Stimulated activated CD4-positive, alpha-beta T cell treated with anti-CD3 and anti-CD28 coated beads, TNF-alpha, amount 100 ng/mL, for 24 hours (primary cell): ENCODE data around the gene ITGA1.
"Not testable (repeated sequence)": the region's sequence is repeated elsewhere in the genome, so short reads cannot be mapped to it uniquely, and the experiment has no call there.

Source experiments
- DNase-seq, 3 experiments: peaks; one replicate each; pipeline ENCODE4 v3.0.0-alpha.2; 2020; ENCODE audit warnings: low read depth in 3 of 3

The ITGA1 gene

DNA sequence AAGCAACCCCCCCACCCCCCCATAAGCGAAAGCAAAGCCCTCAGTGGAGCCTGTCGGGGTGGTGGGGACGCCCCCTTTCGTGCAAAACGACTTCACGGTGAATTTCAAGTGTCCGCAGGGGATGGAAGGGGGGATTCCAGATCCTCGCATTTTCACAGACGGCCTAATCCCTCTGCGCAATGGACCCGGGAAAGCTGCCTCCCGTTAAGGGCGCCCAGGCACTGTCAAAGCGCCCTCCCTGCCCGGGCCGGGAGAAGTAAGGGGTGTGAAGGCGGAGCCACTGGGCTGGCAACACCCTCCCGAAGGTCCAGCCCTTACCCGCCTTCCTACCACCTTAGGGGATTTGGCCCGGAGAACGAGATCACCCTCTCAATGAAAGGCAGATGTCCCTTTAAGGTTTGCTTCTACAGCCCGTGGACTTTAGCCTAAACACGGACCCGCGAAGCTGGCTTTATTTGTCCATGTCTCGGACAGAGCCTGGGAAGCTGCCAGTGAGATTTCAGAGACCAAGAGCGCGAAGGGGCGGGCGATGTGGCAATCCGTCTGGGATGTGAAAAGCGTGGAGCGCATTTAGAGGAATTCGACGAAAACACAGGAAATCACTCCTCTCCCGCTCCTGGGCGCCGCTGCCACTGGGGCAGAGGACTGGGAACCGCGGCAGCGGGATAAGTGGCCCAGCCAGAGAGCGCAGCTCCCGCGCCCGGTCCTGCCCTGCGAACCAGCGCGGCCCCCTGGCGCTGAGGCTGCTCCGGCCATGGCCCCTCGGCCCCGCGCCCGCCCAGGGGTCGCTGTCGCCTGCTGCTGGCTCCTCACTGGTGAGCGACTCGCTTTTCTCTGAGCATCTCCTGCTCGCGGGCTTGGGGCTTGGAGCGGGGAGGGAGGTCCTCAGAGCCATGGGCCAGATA lies at the start of gene ITGA1, which contains the start of gene PELO:
ITGA1 (plus strand) TSS at position 317 of the 905 bp plus-strand sequence; CDS start at position 755, 438 bp downstream.
PELO (plus strand) TSS at position 317 of the 905 bp plus-strand sequence. CDS start 12,479 bp downstream, outside the sequence.
- DNase-seq: peak in 2 of 3 experiments; percentile 38 to 46

DNA sequence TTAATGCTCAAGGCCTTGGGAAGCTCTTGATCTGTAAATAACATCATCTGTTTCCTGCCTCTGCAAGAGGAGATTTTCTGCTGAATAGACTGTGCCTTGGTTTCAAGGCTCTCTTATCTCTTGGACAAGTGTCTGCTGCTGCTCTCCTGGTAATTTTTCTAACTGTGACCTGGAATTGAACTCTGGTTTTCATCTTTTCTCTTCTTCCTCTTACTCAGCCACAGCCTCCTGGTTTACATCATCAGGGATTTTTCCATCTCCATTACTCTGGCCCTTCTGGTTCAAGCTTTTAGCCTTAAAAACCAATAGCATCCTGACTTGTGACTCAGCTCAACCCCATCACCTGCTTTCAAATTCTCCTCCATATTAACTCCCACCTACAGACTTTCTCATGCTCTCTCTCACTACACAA lies 49.6 kb upstream of the ITGA1 start:
- no peak for DNase-seq

DNA sequence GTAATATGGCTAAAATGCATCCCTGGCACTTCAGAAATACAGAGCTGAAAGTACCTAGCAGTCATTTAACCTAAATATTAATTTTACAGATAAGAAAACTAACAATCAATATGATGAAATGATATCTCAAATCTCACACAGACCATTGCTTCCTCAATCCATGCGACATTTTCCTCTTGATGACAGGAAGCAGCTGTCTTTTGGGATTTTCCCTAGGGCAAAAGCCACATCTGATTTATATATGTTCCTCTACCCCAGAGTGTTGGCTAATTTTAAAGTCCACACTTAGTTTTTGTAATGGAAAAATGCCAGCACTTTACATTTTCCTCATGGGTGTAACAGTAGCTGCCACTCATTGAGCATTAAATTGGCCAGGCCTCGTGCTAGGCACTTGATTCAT lies 47.7 kb upstream of the ITGA1 start:
- no peak for DNase-seq

DNA sequence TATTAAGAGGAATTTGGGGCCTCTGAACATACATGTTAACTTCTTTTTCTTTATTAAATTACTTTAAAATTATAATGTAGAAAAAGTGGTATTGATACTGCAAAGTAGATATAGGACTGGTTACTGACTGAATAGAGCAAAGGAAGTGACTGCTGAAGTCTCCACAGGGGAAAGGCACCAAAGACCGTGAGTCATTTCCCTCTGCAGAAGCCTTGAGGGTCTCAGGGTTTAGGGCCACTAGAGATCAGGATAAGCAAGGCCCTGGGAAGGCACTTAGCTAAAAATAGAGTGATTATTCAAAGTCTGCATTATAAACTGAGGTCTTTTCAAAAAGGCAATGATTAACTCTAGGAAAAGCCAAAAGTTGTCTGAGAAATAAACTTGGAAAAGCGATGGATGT lies 44.7 kb upstream of the ITGA1 start:
- no peak for DNase-seq

DNA sequence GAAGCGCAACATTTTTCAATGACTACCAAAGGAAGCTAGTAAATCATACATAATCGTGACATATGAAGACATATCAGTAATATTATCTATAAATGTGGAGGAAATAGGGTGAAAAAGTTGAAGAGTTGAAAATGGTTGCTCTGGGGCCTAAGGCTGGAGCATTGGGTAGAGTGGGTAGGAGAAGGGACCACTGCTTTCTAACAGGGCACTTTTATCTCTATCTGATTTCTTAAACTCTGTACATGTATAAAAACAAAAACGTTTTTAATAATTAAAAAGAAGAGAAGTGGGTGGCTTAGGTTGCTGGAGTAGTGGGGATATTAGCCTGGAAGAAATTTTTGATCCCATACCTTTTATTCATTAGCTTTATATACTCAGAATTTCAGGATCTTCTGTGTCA lies 44.2 kb upstream of the ITGA1 start:
- DNase-seq: no peak

DNA sequence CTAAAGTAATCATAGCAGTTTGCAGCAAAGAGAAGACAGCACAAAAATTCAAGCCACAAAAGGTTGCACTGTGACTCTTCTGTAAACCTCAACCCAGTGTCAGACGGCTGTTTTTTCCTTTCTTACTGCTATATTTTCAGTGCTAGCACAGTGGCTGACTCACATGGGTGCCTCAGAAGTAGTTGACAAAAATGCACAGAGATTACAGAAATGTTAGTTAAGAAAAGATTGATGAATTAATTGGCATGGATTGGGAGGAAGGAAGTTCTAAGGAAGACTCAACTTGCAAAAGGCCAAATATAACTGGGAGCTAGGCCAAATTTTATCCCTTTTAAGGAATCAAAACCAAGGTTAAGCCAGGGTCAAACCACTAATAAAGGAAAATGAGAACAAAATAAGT lies 43.7 kb upstream of the ITGA1 start:
- DNase-seq: peak in 1 of 3 experiments; percentile 38

DNA sequence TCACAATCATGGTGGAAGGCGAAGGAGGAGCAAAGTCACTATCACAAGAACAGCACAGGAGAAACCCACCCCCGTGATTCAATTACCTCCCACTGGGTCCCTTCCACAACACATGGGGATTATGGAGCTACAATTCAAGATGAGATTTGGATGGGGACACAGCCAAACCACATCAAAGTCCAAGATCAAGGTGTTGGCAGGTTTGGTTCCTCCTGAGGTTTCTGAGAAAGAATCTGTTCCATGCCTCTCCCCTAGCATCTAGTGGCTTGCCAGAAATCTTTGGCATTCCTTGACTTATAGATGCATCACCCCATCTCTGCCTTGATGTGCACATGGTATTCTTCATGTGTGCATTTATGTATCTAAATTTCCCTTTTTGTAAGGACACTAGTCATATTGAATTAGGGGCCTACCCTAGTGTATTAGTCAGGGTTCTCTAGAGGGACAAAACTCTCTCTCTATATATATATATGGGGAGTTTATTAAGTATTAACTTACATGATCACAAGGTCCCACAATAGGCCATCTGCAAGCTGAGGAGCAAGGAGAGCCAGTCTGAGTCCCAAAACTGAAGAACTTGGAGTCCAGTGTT lies 42.8 kb upstream of the ITGA1 start:
- DNase-seq: not testable (repeated sequence)

DNA sequence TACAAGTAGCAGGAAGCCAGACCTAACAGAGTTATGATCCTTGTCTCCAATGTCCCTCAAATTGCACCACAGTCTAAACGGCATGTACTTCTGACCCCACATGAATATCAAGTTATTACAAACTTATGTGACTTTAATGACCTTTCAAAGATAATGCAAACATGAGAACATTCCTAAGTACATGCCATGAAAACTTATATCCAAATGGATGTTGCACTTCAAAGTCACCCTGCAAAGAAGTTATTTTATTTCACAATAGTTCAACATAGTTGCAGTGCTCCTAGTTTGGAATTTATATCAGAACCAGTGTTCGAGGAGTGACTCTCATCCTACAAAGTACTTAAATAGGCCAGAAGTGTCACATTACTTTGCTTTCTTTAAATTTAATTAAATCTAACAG lies 41.2 kb upstream of the ITGA1 start:
- no peak for DNase-seq

DNA sequence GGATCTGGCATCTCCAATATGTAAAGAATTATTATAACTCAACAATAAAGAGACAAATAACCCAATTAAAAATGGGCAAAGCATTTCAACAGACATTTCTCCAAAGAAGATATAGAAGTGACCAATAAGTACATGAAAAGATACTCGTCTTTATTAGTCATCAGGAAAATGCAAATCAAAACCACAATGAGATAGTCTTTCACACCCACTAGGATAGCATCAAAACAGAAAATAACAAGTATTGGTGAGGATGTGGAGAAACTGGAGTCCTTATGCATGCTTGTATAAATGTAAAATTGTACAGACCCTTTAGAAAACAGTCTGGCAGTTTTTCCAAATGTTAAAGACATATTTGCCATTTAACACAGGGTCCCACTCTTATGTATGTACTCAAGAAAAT lies 39.1 kb upstream of the ITGA1 start:
- no peak for DNase-seq

DNA sequence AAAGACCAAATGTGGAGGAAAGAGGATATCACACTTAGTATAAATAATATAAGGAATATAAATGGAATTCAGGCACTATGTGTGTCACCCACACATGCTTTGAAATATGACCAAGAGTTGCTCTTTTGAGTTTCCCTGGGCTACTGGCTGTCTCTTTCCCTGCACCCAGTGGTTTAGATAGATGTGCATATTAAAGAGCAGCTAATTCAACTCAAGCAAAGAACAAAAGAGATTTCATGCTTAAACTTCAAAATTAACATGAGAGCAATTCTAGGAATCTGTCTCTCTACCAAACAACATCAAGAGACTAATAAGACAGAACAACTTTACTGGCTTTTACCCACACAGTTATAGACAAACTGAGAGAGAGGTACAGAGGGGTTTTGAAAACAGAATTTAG lies 38.0 kb upstream of the ITGA1 start:
- no peak for DNase-seq

DNA sequence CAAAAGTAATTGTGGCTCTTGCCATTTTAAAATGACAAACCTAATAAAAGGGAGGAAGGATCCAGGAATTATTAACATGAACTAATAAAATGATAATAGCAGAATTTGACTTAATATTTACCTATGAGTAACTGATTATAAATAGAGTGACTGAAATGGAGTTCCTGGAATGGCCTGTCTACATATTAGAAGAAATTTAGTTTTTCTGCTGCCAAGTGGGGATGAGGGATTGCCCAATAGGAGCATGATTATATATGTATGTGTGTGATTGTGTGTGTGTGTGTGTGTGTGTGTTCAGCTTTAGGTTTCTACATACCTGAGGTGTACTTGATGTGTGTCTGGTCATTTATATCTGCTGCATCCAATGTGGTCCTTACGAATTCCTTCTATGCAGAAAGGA lies 36.6 kb upstream of the ITGA1 start:
- no peak for DNase-seq

DNA sequence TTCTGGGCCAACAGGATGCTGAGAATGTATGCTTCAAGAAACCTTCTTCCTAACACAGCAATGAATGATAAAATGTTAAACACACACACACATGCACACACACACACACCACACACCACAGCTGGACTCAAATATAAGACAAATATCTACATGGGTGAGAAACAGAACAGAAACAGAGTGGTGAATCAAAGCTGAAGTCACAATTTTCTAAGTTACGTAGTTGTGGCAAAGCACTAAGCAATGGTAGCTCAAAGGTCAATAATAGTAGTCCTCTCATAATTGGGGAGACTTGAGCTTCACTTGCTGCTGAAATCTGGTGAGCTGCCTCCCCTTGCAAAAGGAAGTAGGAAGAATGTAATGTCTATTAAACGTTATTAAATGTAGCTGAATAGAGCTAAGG lies 33.7 kb upstream of the ITGA1 start:
- DNase-seq: no peak

DNA sequence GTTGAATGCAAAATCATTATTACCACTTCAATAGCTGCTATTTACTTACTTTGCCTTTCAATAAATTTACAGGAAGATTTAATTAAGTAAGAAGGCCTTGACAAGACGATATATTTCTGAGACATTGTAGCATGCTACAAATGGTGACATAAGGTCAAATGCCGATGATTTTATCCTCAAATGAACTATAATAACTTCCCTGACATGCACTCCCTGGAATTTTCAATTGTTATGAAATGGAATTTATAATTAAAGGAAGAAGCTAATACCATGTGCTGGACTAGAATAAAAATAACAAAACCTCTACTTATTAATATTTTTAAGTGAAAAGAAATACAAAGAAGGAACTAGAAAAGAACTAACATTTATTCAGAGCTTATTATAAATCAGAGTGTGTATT lies 30.2 kb upstream of the ITGA1 start:
- DNase-seq: no peak

DNA sequence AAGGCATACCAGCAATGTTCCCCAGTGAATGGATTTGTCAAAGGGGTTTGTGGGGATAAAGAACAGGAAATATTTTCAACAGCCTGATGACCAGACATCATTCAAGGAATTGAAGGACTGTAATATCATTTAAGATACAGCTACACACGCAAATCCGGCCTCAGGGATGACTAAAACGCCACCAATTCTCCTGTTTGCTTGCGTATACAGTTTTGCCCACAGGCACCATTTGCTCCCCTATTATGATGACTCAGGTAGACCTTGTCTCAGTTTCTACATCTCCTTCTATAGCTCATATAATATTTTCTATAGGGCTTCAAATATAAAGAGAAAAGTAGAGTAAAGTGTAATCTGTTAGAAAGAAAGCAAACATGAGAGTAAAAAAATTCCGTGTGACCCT lies 29.7 kb upstream of the ITGA1 start:
- no peak for DNase-seq

DNA sequence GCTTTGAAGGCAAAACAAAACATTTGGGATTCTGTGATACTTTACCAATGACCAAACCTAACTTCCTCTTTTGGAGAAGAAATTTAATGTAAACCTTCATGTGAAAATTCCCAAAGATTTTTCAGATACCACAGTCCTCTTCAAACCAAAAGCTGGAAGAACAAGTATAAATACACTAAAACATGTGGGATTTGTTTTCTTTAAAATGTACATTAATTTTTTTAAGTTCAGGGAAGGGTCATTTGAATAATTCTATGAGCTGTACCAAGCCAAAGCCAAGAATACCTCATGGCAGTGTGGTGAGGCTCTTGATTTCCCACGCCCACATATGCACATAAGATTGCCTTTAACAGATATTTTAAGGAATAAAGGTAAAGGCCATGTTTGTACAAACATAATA lies 28.4 kb upstream of the ITGA1 start:
- DNase-seq: no peak

DNA sequence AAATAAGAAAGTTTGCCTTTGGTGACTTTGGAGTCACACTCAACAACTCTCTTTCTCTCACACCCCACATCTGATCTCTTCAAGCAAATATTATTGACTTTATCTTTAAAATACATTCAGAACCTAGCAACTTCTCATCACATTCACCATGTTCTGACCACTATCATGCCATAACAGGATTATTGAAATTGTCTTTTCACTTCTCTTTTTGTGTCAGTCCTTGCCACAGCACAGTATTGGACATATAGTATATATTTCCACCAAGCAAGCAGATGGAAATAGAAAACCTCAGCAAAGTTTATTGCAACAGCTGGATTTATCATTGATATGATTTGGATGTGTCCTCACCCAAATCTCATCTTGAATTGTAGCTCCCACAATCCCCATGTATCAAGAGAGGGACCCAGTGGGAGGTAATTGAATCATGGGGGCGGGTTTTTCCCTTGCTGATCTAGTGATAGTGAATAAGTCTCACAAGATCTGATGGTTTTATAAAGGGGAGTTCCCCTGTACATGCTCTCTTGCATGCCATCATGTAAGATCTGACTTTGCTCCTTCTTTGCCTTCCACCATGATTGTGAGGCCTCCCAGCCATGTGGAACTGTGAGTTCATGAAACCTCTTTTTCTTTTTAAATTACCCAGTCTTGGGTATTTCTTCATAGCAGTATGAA lies 26.9 kb upstream of the ITGA1 start:
- peak in 2 of 3 experiments; percentile 27 to 32 for DNase-seq

DNA sequence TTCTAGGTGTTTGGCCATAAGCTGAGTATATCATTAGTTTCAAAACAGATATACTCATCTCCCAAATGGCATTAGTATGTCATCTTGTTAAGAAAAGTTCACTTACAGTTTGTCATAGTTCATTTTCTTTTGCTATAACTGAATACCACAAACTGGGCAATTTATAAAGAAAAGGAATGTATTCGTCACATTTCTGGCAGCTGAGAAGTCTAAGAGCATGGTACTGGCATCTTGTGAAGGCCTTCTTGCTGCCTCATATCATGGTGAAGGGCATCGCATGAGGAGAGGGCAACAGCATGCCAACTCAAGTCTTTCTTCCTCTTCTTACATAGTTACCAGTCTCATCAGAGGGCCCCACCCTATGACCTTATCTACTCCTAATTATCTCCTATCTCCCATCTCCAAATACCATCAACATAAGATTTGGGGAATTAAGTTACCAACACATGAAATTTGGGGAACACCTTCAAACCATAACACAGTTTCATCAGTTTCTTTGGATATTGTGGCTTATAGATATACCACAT lies 20.4 kb upstream of the ITGA1 start:
- DNase-seq: no peak

DNA sequence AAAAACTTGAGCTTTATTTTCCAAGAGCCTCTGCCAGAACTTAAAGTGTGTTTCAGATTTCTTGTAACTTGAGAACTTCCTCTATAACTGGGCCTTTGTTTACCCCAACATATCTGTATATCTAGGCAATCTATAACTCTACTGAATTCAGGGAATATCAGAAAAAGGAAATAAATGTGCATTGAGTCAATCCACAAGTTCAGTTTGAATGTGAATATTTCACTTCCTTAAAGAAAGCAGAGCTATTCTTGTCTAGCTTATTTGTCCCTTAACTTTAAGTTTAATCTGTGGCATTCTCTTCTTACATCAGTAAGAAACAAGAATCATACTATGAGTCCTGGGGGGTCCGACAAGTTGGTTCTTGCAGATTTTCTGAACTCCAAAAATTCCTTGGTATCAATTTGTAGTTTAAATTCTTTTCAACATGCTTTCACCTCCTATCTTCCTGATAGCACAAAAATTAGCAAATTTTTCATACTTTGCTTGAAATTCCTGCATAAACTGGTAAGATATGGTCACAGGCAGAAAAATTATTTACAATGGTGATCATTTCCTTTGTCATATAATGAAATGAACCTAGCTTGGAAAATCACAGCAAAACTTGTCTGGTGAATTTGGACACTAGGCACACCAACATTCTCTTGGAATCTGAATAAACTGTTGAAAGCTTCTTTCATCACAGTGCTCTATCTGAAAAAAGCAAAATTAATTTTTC lies 19.8 kb upstream of the ITGA1 start:
- DNase-seq: no peak

DNA sequence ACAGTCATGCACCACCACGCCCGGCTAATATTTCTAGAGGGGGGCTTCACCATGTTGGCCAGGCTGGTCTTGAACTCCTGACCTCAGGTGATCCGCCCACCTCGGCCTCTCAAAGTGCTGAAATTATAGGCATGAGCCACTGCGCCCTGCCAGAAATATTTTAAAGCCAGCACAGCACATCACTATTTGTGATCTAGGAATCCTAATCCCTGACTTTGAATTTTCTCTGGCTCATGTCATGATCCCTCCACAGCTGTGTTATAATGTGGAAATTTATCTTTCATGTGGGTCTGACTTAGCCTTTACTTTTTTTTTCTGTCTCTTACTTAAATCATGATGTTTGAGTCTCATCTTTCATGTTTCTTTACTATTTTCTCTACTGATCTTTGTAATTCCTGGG lies 18.7 kb upstream of the ITGA1 start:
- no peak for DNase-seq

DNA sequence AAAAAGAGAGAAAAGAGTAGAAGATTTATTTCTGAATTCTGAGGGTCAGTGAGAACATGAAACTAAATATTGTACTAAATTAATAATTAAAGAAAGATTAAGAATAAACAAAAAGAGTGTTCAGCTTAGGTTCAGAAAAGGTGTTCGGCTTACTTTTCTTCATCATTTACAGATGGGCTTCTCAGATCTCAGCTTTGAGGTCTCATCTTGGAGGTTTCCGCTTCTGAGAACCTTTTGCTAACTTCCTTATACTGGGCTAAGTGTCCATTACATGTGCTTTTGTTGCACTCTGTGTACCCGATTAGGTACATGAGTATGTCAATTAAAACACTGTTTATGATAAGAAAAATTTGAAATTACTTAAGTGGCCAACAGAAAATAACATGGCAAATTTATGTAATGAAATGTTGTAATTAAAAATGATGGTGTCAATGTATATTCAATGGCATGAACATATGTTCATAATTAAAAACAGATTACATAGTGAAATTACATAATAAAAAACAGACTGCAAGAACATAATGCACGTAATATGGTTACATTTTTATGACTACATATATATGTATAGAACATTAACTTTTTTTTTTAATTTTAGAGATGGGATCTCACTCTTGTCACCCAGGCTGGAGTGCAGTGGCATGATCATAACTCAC lies 17.3 kb upstream of the ITGA1 start:
- no peak for DNase-seq
